ENCODE data around the gene MYO18A.

The MYO18A gene

GRCh38 chr17:29165261-29165660 lies 14.9 kb downstream of the MYO18A start:
- H4K91ac ChIP-seq (ENCODE audit: low read depth, low read length, poor library complexity): no peak overlapping the region
- no peaks in the 10 kb centered on the region for H3K27me3 ChIP-seq (ENCODE audit: control insufficient read depth in 3 of 3, insufficient read depth in 3 of 3, low read depth in 1 of 3, low read length in 3 of 3)
- H3K23ac ChIP-seq (ENCODE audit: low read depth, low read length, poor library complexity): no peak overlapping the region
- H2AK5ac ChIP-seq (ENCODE audit: low read depth, low read length): no peak overlapping the region
- no peak overlapping the region for H3K4me2 ChIP-seq (ENCODE audit: insufficient read depth, low read length, poor library complexity, severe bottlenecking)
- no peak overlapping the region for H4K8ac ChIP-seq (ENCODE audit: low read depth, low read length)
- H3K79me1 ChIP-seq (ENCODE audit: low read depth, low read length): peaks cover 2% of the 10 kb centered on the region
- no peaks in the 10 kb centered on the region for H3K9me3 ChIP-seq (replicated peaks in 1 of 2; ENCODE audit: control insufficient read depth in 2 of 2, insufficient read depth in 1 of 2, low read depth in 1 of 2, low read length in 2 of 2)
- no peak for DNase-seq (ENCODE audit: low spot score)
- no peak overlapping the region for H3K4ac ChIP-seq (ENCODE audit: low read length)
- H2BK12ac ChIP-seq (ENCODE audit: low read length): no peak overlapping the region
- no peak overlapping the region for H3K27ac ChIP-seq (replicated peaks; ENCODE audit: low read length)
- no CpG with 5 or more reads among the region's 3 CpGs for whole genome bisulfite sequencing, 2 donors (ENCODE audit: extremely low coverage in 2 of 2, insufficient read length in 2 of 2, insufficient replicate concordance in 1 of 2)
- no peak overlapping the region for H2BK5ac ChIP-seq (ENCODE audit: low read length)
- no peak overlapping the region for H2AFZ ChIP-seq (ENCODE audit: low read length)
- H3K9ac ChIP-seq (ENCODE audit: low read depth, low read length, poor library complexity): no peak overlapping the region
- H3K4me3 ChIP-seq (ENCODE audit: low read length in 2 of 2): no peak overlapping the region
- H3K18ac ChIP-seq (ENCODE audit: low read length): no peak overlapping the region
- no peak overlapping the region for H3K14ac ChIP-seq (ENCODE audit: low read length)
- H2BK120ac ChIP-seq (ENCODE audit: low read depth, low read length): no peak overlapping the region
- no peaks in the 10 kb centered on the region for H3K4me1 ChIP-seq (ENCODE audit: control insufficient read depth in 2 of 2, insufficient read depth in 1 of 2, low read depth in 1 of 2, low read length in 2 of 2)
- H3K36me3 ChIP-seq (replicated peaks in 1 of 2; ENCODE audit: control insufficient read depth in 2 of 2, insufficient read depth in 2 of 2, low read length in 2 of 2): peaks cover 16 to 45% of the 10 kb centered on the region in 2 donors
- no peak overlapping the region for H2BK15ac ChIP-seq (ENCODE audit: low read length)

- Histone ChIP-seq H3K27ac (replicated peaks; ENCODE audit: low read length) (no peak overlapping the region), H3K9me3 (replicated peaks in 1 of 2; ENCODE audit: control insufficient read depth in 2 of 2, insufficient read depth in 1 of 2, low read depth in 1 of 2, low read length in 2 of 2) (no peaks in the 10 kb centered on the region), H3K27me3 (ENCODE audit: control insufficient read depth in 3 of 3, insufficient read depth in 3 of 3, low read depth in 1 of 3, low read length in 3 of 3) (no peaks in the 10 kb centered on the region), H4K8ac (ENCODE audit: low read depth, low read length) (no peak overlapping the region), H2BK12ac (ENCODE audit: low read length) (no peak overlapping the region), H2BK120ac (ENCODE audit: low read depth, low read length) (no peak overlapping the region), H3K14ac (ENCODE audit: low read length) (no peak overlapping the region), H3K36me3 (replicated peaks in 1 of 2; ENCODE audit: control insufficient read depth in 2 of 2, insufficient read depth in 2 of 2, low read length in 2 of 2) (peaks cover 13 to 45% of the 10 kb centered on the region in 2 donors), H3K4me1 (ENCODE audit: control insufficient read depth in 2 of 2, insufficient read depth in 1 of 2, low read depth in 1 of 2, low read length in 2 of 2) (peaks cover 0 to 3% of the 10 kb centered on the region in 2 donors), H3K18ac (ENCODE audit: low read length) (no peak overlapping the region), H4K91ac (ENCODE audit: low read depth, low read length, poor library complexity) (no peak overlapping the region), H2BK15ac (ENCODE audit: low read length) (no peak overlapping the region), H3K23ac (ENCODE audit: low read depth, low read length, poor library complexity) (no peak overlapping the region), H2AFZ (ENCODE audit: low read length) (no peak overlapping the region), H3K4ac (ENCODE audit: low read length) (no peak overlapping the region), H3K4me2 (ENCODE audit: insufficient read depth, low read length, poor library complexity, severe bottlenecking) (no peak overlapping the region), H3K9ac (ENCODE audit: low read depth, low read length, poor library complexity) (no peak overlapping the region), H3K79me1 (ENCODE audit: low read depth, low read length) (peaks cover 2% of the 10 kb centered on the region), H3K4me3 (ENCODE audit: low read length in 2 of 2) (no peak overlapping the region), H2AK5ac (ENCODE audit: low read depth, low read length) (no peak overlapping the region), H2BK5ac (ENCODE audit: low read length) (no peak overlapping the region)
- no CpG with 5 or more reads among the region's 3 CpGs for WGBS, 2 donors (ENCODE audit: extremely low coverage in 2 of 2, insufficient read length in 2 of 2, insufficient replicate concordance in 1 of 2)
- DNase-seq (ENCODE audit: low spot score): no peak
Observed at GRCh38 chr17:29163563-29163962, 16.6 kb downstream of the MYO18A start.

- no peak for DNase-seq (ENCODE audit: low spot score)
- Histone ChIP-seq H2BK5ac (ENCODE audit: low read length) (no peak overlapping the region), H2BK15ac (ENCODE audit: low read length) (no peak overlapping the region), H2BK120ac (ENCODE audit: low read depth, low read length) (no peak overlapping the region), H4K91ac (ENCODE audit: low read depth, low read length, poor library complexity) (no peak overlapping the region), H4K8ac (ENCODE audit: low read depth, low read length) (no peak overlapping the region), H3K4me3 (ENCODE audit: low read length in 2 of 2) (no peak overlapping the region), H3K4me2 (ENCODE audit: insufficient read depth, low read length, poor library complexity, severe bottlenecking) (no peak overlapping the region), H3K14ac (ENCODE audit: low read length) (no peak overlapping the region), H3K9ac (ENCODE audit: low read depth, low read length, poor library complexity) (peak overlapping the region; percentile 26), H2AFZ (ENCODE audit: low read length) (no peak overlapping the region), H3K4me1 (ENCODE audit: control insufficient read depth in 2 of 2, insufficient read depth in 1 of 2, low read depth in 1 of 2, low read length in 2 of 2) (peaks cover 0 to 3% of the 10 kb centered on the region in 2 donors), H3K27me3 (ENCODE audit: control insufficient read depth in 3 of 3, insufficient read depth in 3 of 3, low read depth in 1 of 3, low read length in 3 of 3) (no peaks in the 10 kb centered on the region), H3K79me1 (ENCODE audit: low read depth, low read length) (peaks cover 2% of the 10 kb centered on the region), H3K23ac (ENCODE audit: low read depth, low read length, poor library complexity) (no peak overlapping the region), H3K27ac (replicated peaks; ENCODE audit: low read length) (no peak overlapping the region), H3K36me3 (replicated peaks in 1 of 2; ENCODE audit: control insufficient read depth in 2 of 2, insufficient read depth in 2 of 2, low read length in 2 of 2) (peaks cover 13 to 45% of the 10 kb centered on the region in 2 donors), H3K4ac (ENCODE audit: low read length) (no peak overlapping the region), H2AK5ac (ENCODE audit: low read depth, low read length) (no peak overlapping the region), H3K9me3 (replicated peaks in 1 of 2; ENCODE audit: control insufficient read depth in 2 of 2, insufficient read depth in 1 of 2, low read depth in 1 of 2, low read length in 2 of 2) (no peaks in the 10 kb centered on the region), H2BK12ac (ENCODE audit: low read length) (no peak overlapping the region), H3K18ac (ENCODE audit: low read length) (no peak overlapping the region)
- no CpG with 5 or more reads among the region's 6 CpGs for WGBS, 2 donors (ENCODE audit: extremely low coverage in 2 of 2, insufficient read length in 2 of 2, insufficient replicate concordance in 1 of 2)
Observed at GRCh38 chr17:29162909-29163341, 17.3 kb downstream of the MYO18A start.

GRCh38 chr17:29162082-29162908 lies 17.9 kb downstream of the MYO18A start:
- H2AK5ac ChIP-seq (ENCODE audit: low read depth, low read length): no peak overlapping the region
- no peak for DNase-seq (ENCODE audit: low spot score)
- no peak overlapping the region for H3K4me3 ChIP-seq (ENCODE audit: low read length in 2 of 2)
- no peak overlapping the region for H4K91ac ChIP-seq (ENCODE audit: low read depth, low read length, poor library complexity)
- no peak overlapping the region for H2BK12ac ChIP-seq (ENCODE audit: low read length)
- peaks cover 0 to 3% of the 10 kb centered on the region in 2 donors for H3K4me1 ChIP-seq (ENCODE audit: control insufficient read depth in 2 of 2, insufficient read depth in 1 of 2, low read depth in 1 of 2, low read length in 2 of 2)
- no peak overlapping the region for H3K4ac ChIP-seq (ENCODE audit: low read length)
- H2BK120ac ChIP-seq (ENCODE audit: low read depth, low read length): no peak overlapping the region
- no peaks in the 10 kb centered on the region for H3K9me3 ChIP-seq (replicated peaks in 1 of 2; ENCODE audit: control insufficient read depth in 2 of 2, insufficient read depth in 1 of 2, low read depth in 1 of 2, low read length in 2 of 2)
- peak overlapping the region; percentile 12 for H3K18ac ChIP-seq (ENCODE audit: low read length)
- H3K23ac ChIP-seq (ENCODE audit: low read depth, low read length, poor library complexity): no peak overlapping the region
- H2BK5ac ChIP-seq (ENCODE audit: low read length): peak overlapping the region; percentile 17
- no peak overlapping the region for H3K14ac ChIP-seq (ENCODE audit: low read length)
- H3K4me2 ChIP-seq (ENCODE audit: insufficient read depth, low read length, poor library complexity, severe bottlenecking): no peak overlapping the region
- no CpG with 5 or more reads among the region's 11 CpGs for WGBS, 2 donors (ENCODE audit: extremely low coverage in 2 of 2, insufficient read length in 2 of 2, insufficient replicate concordance in 1 of 2)
- no peak overlapping the region for H2BK15ac ChIP-seq (ENCODE audit: low read length)
- no peak overlapping the region for H2AFZ ChIP-seq (ENCODE audit: low read length)
- H3K9ac ChIP-seq (ENCODE audit: low read depth, low read length, poor library complexity): peak overlapping the region; percentile 26
- no peaks in the 10 kb centered on the region for H3K27me3 ChIP-seq (ENCODE audit: control insufficient read depth in 3 of 3, insufficient read depth in 3 of 3, low read depth in 1 of 3, low read length in 3 of 3)
- peaks cover 13 to 45% of the 10 kb centered on the region in 2 donors for H3K36me3 ChIP-seq (replicated peaks in 1 of 2; ENCODE audit: control insufficient read depth in 2 of 2, insufficient read depth in 2 of 2, low read length in 2 of 2)
- H4K8ac ChIP-seq (ENCODE audit: low read depth, low read length): no peak overlapping the region
- H3K27ac ChIP-seq (replicated peaks; ENCODE audit: low read length): no peak overlapping the region
- H3K79me1 ChIP-seq (ENCODE audit: low read depth, low read length): peaks cover 2% of the 10 kb centered on the region

Measured in neuronal stem cell (in vitro differentiated cells).